ENCODE measurements around the gene BRAP.
"Not testable (repeated sequence)": the region's sequence is repeated elsewhere in the genome, so short reads cannot be mapped to it uniquely, and the experiment has no call there.

Gene BRAP

DNA sequence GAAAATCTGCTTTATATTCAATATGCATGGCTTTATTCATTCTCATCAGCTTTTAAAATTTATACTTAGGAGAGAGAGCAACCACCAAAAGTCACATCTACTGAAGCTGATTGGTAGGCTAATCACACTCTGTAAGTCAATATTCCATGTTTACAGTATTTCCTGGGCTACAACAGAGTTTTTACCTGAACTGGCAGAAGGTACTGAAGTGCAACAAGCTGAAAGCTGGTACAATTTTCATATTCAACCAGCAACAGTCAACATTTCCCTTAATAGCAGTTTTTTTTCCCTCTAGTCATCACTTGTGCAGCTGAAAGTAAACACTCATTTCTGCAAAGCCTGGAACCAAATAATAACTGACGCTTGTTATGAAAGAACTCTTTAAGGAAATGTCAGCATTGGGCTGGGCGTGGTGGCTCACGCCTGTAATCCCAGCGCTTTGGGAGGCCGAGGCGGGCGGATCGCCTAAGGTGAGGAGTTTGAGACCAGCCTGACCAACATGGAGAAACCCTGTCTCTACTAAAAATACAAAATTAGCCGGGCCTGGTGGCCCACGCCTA lies 12.9 kb downstream of the BRAP start:
- H3K27ac ChIP-seq, result no peak overlapping the region
- TF ChIP-seq, protein P1, sequence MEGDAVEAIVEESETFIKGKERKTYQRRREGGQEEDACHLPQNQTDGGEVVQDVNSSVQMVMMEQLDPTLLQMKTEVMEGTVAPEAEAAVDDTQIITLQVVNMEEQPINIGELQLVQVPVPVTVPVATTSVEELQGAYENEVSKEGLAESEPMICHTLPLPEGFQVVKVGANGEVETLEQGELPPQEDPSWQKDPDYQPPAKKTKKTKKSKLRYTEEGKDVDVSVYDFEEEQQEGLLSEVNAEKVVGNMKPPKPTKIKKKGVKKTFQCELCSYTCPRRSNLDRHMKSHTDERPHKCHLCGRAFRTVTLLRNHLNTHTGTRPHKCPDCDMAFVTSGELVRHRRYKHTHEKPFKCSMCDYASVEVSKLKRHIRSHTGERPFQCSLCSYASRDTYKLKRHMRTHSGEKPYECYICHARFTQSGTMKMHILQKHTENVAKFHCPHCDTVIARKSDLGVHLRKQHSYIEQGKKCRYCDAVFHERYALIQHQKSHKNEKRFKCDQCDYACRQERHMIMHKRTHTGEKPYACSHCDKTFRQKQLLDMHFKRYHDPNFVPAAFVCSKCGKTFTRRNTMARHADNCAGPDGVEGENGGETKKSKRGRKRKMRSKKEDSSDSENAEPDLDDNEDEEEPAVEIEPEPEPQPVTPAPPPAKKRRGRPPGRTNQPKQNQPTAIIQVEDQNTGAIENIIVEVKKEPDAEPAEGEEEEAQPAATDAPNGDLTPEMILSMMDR (conservative IDR thresholded peaks at IDR 0.05), result no peak
- TF ChIP-seq ZFX (IDR thresholded peaks at IDR 0.05), result no peak

DNA sequence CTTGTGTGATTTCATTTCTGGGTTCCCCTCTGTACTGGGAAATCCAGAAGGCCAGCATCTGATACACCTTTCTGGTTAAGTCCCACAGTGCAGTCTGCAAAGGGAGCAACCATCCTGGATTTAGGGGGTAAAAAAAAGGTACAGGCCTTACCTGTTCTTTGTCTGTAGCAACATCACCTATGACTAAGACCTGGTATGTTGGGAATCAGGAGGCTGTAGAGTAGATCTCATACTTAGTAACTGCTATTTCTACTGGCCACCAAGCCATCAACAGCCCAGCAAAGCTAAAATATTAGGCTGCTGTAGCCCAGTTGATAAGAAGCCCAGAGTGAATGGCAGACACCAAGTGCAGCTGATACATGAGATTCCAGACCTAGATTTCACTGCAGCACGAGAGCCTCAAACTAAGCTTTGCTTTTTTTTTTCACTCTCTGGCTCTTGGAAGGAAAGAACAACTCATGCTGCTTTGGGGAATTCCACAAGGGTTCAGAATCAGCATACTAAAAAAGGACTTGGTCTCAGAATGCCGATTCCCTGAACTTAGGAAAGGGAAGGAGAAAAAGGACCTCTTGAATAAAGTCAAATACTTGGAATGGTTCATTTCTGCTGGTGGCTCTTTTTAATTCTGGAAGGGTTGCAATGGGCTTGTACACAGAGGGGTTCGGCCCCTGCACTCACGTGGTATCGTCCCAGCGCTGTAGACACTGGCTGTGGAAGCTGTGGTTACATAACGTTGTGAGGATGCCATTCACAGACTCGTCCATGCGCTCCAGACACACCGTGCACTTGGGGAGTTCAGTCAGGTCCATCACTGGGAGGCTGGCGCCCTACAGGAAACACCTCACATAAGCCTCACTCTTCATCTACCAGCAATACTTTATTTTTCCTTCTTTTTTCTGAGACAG lies 20.5 kb downstream of the BRAP start:
- no peak overlapping the region for H3K27ac ChIP-seq

DNA sequence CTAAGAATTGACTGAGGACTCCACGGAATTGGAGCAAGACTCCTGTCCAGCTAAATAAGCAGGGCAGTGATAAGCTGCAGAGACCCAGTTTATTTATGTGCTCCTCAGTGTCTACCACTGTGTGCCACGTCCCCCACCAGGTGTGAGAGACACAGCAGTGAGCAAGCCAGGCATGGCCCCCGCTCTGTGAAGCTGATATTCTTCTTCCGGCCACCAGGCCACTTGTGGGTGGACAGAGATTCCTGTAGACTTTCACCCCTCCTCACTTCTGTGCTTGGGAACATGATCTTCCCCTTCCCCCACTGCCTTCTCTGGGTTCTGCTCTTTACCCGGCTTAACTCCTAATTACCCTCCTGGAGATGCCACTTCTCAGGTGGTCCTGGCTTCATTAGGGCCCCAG lies 21.3 kb downstream of the BRAP start:
- TF ChIP-seq ZFX (IDR thresholded peaks at IDR 0.05), result no peak
- TF ChIP-seq, protein P1 (conservative IDR thresholded peaks at IDR 0.05), result no peak
- H3K27ac ChIP-seq, result no peak overlapping the region

More for the DNA sequence above, 20.5 kb downstream of the BRAP start:
- TF ChIP-seq ZFX (IDR thresholded peaks at IDR 0.05), result no peak
- TF ChIP-seq, protein P1 (conservative IDR thresholded peaks at IDR 0.05), result no peak

DNA sequence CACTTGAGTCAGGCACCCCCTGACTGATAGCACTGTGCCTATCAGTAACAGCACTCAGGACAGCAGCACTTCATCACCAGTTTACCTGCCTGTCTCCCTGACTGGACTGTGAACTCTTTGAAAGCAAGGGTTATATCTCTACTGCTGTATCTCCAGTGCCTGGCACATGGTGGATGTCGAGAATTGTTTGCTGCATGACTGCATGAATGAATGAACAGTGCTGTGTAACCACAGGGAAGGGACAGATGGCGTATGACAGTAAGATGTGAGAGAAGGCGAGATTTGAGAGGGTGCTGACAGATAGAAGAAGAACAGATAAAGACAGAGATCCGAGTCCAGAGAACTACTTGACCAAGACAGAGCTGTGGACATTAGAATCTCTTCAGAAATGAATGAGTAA lies 29.7 kb downstream of the BRAP start:
- TF ChIP-seq, protein P1 (conservative IDR thresholded peaks at IDR 0.05), result no peak
- TF ChIP-seq ZFX (IDR thresholded peaks at IDR 0.05), result no peak
- no peak overlapping the region for H3K27ac ChIP-seq

DNA sequence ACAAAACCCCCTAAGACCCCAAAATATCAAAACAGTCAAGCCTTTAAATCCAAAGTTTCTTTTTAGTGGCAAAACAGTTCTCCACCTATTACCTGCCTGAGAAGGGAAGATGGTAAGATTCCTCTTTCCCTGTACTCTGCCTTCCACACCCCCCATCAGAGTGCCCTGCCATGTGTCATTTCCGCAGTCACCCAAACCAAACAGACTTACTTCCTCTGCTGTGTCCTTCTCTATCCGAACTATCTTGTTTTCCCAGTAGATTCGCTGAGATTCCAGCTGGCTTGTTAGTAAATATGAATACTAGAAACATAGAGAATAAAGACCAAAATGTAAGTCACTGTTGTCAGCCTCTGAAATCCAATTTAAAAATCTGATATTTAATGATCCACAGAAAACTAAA lies 30.4 kb downstream of the BRAP start:
- no peak overlapping the region for H3K27ac ChIP-seq
- no peak for TF ChIP-seq ZFX (IDR thresholded peaks at IDR 0.05)
- TF ChIP-seq, protein P1 (conservative IDR thresholded peaks at IDR 0.05), result no peak

DNA sequence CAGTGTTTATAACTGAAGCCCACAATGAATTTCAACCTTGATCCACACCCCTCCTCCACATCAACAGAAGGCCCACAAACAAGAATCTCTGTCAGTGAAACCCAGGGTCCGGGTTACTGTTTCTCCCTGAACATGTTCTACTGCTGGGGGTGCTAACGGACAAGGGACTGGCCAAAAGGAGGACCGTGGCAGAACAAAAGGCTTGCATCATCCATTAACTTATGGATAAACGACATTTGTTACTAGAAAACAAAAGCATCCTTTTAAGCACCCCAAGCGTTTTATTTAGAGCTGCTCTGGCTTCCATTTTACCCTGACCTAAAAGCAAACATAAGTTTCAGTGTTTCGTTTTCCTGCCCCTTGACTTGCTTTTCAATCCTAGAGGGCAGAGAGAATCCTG lies 32.2 kb downstream of the BRAP start:
- H3K27ac ChIP-seq, result no peak overlapping the region
- TF ChIP-seq ZFX (IDR thresholded peaks at IDR 0.05), result no peak
- TF ChIP-seq, protein P1 (conservative IDR thresholded peaks at IDR 0.05), result no peak

DNA sequence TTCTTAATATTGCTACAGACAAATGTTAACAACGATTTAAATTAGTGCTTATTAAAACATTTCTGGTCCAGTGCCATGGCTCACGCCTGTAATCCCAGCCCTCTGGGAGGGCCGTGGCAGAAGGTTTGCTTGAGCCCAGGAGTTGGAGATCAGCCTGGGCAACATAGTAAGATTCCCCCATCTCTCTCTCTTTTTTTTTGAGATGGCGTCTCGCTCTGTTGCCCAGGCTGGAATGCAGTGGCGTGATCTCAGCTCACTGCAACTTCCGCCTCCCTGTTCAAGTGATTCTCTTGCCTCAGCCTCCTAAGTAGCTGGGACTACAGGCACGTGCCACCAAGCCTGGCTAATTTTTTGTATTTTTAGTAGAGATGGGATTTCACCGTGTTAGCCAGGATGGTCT lies 33.2 kb downstream of the BRAP start:
- H3K27ac ChIP-seq, result not testable (repeated sequence)
